HG02571 (cell line): ENCODE measurements around the gene FARS2.

Source experiments
- ATAC-seq: cut with Tn5 transposase; IDR thresholded peaks from one replicate; pipeline ENCODE4 v1.9.1; 2021; ENCODE audit warnings: mild to moderate bottlenecking, moderate library complexity; ENCODE audit not compliant: unreplicated experiment

The FARS2 gene

GRCh38 chr6:5316951-5317350 is 55.6 kb downstream of the FARS2 start:
- no peak for ATAC-seq

- ATAC-seq: no peak
Measured at GRCh38 chr6:5318617-5319272, 57.4 kb downstream of the FARS2 start.

- ATAC-seq: no peak
Measured at GRCh38 chr6:5323979-5324378, 62.7 kb downstream of the FARS2 start.

- no peak for ATAC-seq
Measured at GRCh38 chr6:5325173-5325572, 63.9 kb downstream of the FARS2 start.

GRCh38 chr6:5326022-5326641 is 64.8 kb downstream of the FARS2 start:
- ATAC-seq: no peak

GRCh38 chr6:5328800-5329199 is 67.5 kb downstream of the FARS2 start:
- no peak for ATAC-seq

- ATAC-seq: no peak
Measured at GRCh38 chr6:5331845-5332442, 70.6 kb downstream of the FARS2 start.

GRCh38 chr6:5333658-5334057 is 72.3 kb downstream of the FARS2 start:
- ATAC-seq: no peak

GRCh38 chr6:5334341-5334740 is 73.0 kb downstream of the FARS2 start:
- no peak for ATAC-seq

GRCh38 chr6:5335020-5335419 is 73.7 kb downstream of the FARS2 start:
- ATAC-seq: no peak

- ATAC-seq: no peak
Measured at GRCh38 chr6:5337573-5337972, 76.3 kb downstream of the FARS2 start.

- peak; percentile 52 for ATAC-seq
Measured at GRCh38 chr6:5338177-5338960, 77.1 kb downstream of the FARS2 start.

- ATAC-seq: no peak
Measured at GRCh38 chr6:5339786-5340185, 78.5 kb downstream of the FARS2 start.

- ATAC-seq: no peak
Measured at GRCh38 chr6:5341845-5342244, 80.5 kb downstream of the FARS2 start.

GRCh38 chr6:5343998-5344397 is 82.7 kb downstream of the FARS2 start:
- ATAC-seq: no peak

- ATAC-seq: no peak
Measured at GRCh38 chr6:5345324-5345723, 84.0 kb downstream of the FARS2 start.

GRCh38 chr6:5351552-5352210 is 90.4 kb downstream of the FARS2 start:
- no peak for ATAC-seq

- no peak for ATAC-seq
Measured at GRCh38 chr6:5353971-5354370, 92.7 kb downstream of the FARS2 start.

- no peak for ATAC-seq
Measured at GRCh38 chr6:5357486-5357885, 96.2 kb downstream of the FARS2 start.

GRCh38 chr6:5359417-5359816 is 98.1 kb downstream of the FARS2 start:
- ATAC-seq: no peak

- no peak for ATAC-seq
Measured at GRCh38 chr6:5361396-5361795, 100.1 kb downstream of the FARS2 start.
